CD4-positive, alpha-beta T cell treated with Interleukin-15 for 1 hour (primary cell): ENCODE data around the gene CDHR5.
"Not testable (repeated sequence)": the region's sequence is repeated elsewhere in the genome, so short reads cannot be mapped to it uniquely, and the experiment has no call there.

Experiments
- DNase-seq: peaks from one replicate; pipeline ENCODE4 v3.0.0-alpha.2; 2020

Gene CDHR5

GRCh38 chr11:581752-582151, 43.0 kb downstream of the CDHR5 start:
- no peak for DNase-seq

- no peak for DNase-seq
Measured at GRCh38 chr11:581342-581741, 43.4 kb downstream of the CDHR5 start.

DNA sequence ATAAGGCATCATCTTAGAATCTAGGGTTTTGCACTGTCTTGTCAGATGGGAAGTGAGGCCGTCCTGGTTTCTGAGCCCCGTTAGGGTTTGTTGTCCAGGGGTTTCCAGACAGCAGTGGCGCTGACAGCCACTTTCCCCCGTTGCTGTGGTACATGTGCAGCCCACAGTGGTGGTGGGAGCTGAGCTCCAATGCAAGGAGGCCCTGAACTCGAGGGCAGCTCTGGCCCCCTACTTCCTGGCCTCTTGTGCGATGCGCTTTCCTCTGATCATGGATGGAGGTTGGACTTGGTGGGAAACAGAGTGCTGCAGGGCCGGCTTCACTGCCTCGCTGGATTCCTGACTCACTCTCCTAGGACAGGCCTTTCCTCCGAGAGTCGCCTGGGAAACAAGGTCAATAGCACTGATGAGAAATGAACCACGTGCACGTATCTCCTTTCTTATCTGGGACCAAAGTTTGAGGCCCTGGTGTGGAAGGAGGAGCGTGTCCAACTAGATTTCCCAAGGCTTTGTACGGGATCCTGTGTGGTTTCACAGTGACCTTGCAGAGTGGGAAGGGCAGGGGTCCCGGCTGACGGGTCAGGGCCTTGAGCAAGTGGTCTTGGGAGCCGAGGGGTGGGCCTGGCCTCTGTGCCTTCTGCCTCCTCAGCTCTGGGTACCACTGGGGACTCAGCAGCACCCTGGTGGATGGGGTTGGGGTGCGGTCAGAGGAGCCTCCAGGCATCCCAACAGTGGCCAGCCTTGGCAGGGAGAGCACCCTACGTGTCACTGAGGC, 44.7 kb downstream of the CDHR5 start:
- no peak for DNase-seq

- DNase-seq: no peak
Measured at GRCh38 chr11:578276-579035, 46.3 kb downstream of the CDHR5 start.

DNA sequence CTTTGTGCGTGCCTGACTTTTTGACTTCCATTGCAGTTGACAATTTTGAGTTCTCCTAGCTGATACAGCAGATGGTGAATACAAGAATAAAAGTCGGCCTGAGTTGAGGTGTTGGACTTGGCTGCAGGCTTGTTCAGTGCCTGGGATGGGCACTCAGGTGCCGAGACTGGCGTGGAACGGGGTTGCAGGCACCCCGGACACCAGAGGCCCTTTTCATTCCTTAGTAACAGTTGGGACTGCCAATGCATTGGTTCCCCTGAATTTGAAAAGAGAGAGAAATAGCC, 47.2 kb downstream of the CDHR5 start:
- no peak for DNase-seq

- DNase-seq: no peak
Measured at GRCh38 chr11:576811-577610, 47.7 kb downstream of the CDHR5 start.

DNA sequence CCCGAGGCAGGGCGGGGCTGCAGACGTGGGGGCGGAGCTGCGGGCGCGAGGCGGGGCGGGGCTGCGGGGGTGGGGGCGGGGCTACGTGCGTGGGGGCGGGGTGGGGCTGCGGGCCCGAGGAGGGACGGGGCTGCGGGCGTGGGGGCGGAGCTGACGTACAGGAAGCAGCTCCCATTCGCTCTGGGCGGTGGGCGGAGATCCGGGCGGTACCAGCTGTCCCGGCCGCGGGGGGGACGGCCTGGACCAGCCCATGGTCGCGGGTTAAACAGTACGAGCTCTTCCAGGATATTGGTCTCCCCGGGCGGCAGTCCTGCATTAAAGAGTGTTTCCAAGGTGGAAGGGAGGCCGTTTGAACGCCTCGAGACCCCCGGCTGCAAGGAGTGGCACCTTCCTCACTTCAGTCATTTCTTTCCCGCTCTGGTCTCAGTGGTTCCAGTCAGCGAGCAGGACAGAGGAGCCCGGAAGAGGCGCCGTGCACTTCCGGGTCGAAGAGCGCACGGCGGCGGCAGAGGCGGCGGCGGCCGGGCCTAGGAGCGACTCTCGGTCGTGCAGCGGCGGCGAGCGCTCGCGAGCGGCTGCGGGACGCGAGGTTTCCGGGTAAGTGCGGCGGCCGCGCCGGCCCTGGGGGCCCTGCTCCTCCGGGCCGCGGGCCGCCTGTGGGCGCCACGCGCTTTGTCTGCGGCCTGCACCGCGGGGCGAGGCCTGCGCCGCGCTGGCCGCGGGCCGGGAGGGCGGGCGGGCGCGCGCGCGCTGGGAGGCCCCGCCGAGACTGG, 48.6 kb downstream of the CDHR5 start, which contains the start of gene PHRF1:
Gene PHRF1 (plus strand): TSS at position 475 of the 773 bp plus-strand sequence. CDS start 5,043 bp downstream, outside the sequence.
- DNase-seq: peak; percentile 95

GRCh38 chr11:575313-575995, 49.3 kb downstream of the CDHR5 start:
- no peak for DNase-seq

- no peak for DNase-seq
Measured at GRCh38 chr11:574632-575312, 50.0 kb downstream of the CDHR5 start.

DNA sequence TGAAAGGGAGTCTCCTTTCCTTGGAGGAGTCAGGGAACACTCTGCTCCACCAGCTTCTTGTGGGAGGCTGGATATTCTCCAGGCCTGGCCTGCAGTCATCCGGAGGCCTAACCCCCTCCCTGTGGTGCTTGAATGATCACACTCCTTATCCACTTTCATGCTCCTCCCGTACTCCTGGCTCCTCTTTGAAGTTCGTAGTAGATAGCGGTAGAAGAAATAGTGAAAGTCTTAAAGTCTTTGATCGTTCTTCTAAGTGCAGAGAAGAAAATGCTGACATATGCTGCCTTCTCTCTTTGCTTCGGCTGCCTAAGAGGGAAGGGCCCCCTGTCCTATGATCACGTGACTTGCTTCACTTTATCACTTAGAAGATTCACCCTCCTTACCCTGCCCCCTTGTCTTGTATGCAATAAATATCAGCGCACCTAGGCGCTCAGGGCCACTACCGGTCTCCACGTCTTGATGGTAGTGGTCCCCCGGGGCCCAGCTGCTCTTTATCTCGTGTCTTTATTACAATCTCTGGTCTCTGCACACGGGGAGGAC, 50.7 kb downstream of the CDHR5 start:
- DNase-seq: not testable (repeated sequence)

- DNase-seq: no peak
Measured at GRCh38 chr11:573146-573759, 51.5 kb downstream of the CDHR5 start.

- DNase-seq: no peak
Measured at GRCh38 chr11:571802-572185, 53.0 kb downstream of the CDHR5 start.

- no peak for DNase-seq
Measured at GRCh38 chr11:569158-569885, 55.4 kb downstream of the CDHR5 start.

- DNase-seq: peak; percentile 95
Measured at GRCh38 chr11:568306-569157, 56.2 kb downstream of the CDHR5 start.

DNA sequence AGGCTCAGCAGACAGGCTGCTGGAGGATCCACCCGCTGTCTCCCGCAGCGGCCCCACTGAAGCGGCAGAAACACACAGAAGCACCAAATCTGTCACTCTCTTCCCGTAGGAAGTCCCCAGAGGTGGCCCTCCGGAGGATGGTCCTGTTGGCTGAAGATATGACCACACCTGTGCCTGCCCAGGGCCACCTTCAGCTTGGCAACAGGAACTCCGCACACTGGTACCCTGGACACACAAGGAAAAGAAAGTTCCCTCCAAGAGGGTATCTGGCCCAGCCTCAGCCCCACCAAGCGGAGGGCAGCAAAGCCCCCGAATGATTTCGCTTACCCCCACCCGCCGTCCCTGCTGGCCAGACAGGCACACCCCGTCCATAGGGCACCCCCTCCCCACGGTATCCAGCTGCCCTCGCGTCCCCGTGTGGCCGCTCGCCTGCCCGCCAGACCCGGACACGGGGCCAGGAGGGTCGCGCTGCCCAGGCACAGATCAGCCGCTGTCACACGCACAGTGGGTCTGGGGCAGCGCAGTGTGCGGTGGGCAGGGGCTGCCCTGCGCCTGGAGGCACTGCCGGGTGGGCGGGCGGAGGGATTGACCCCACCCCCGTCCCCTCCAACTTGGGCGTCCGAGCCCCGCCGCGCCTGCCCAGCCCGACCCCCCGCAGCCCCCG, 57.0 kb downstream of the CDHR5 start:
- DNase-seq: no peak

DNA sequence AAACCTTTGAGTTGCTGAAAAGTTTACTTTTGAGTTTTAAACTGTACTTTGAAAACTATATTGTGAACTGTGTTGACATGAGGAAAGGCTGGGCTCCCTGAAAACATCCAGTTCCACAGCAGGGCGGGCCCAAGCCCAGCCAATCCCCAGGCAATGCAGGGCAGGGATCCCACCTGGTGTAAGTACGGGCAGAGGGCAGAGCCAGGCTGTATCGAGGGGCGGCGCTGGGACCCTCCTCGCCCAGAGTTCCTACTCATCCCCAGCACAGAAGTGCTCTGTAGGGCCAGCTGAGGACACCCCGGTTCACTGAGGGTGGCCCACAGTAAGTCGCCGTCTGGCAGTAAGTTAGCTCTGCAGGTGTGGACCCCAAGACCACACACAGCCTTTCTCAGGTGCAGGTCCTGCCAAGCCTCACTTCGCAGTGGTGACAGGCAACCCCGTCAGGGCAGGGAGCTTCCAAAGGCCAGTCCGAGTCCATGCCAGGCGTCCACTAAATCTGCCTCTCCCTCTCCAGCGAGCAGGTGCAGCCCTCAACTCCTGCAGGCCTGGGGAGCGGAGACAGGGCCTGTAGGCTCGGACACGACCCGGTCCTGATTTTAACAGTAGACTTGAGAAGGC, 57.6 kb downstream of the CDHR5 start:
- no peak for DNase-seq
